Panc1 (cell line): ENCODE results near the gene NUTM2F.
"Not testable (repeated sequence)": the region's sequence is repeated elsewhere in the genome, so short reads cannot be mapped to it uniquely, and the experiment has no call there.

Experiments
- CTCF ChIP-seq: fragments of 450-650 bp; IDR thresholded peaks from 2 replicates; pipeline ENCODE4 v1.5.1; 2017; ENCODE audit warnings: mild to moderate bottlenecking
- POLR2AphosphoS5 ChIP-seq: IDR thresholded peaks from 2 replicates; pipeline ENCODE4 v1.6.1; 2012; ENCODE audit warnings: mild to moderate bottlenecking, low read depth, low read length, moderate library complexity
- SIN3A ChIP-seq: IDR thresholded peaks from 2 replicates; pipeline ENCODE4 v1.6.1; 2012; ENCODE audit warnings: low read depth, mild to moderate bottlenecking, low read length, moderate library complexity, borderline replicate concordance; ENCODE audit not compliant: insufficient read depth
- TF ChIP-seq, protein P1 (sequence below), 2 experiments: IDR thresholded peaks; 2 replicates each; pipeline ENCODE4 v1.6.1; 2011 to 2012; ENCODE audit warnings: low read depth in 2 of 2, control low read depth in 1 of 2, low read length in 1 of 2, mild to moderate bottlenecking in 1 of 2, moderate library complexity in 1 of 2; ENCODE audit not compliant: insufficient read depth in 1 of 2

DNA sequence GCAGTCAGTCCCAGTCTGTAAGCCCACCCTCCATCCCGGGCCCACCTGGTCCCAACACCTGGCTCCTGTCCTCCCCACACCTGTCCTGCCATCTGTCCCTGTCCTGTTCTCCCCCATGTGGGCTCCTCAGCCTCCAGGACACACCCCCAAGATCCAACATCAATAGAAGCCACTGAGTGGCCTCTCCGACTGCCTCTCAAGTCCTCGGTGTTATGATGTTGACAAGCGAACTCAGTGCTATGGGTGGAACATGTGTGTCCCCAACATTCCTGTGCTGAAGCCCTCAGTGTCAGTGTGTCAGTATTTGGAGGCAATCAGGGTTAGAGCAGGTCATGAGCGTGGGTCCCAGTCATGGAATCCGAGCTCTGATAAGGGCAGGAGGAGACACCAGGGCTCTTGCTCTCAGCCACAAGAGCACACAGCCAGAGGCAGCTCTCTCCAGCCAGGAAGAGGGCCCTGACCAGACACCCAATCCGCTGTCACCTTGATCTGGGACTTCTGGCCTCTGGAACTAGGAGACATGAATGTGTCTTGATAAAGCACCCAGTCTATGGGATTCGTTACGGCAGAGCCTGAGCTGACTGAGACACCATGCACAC lies 6.0 kb downstream of the NUTM2F start:
- TF ChIP-seq, protein P1, sequence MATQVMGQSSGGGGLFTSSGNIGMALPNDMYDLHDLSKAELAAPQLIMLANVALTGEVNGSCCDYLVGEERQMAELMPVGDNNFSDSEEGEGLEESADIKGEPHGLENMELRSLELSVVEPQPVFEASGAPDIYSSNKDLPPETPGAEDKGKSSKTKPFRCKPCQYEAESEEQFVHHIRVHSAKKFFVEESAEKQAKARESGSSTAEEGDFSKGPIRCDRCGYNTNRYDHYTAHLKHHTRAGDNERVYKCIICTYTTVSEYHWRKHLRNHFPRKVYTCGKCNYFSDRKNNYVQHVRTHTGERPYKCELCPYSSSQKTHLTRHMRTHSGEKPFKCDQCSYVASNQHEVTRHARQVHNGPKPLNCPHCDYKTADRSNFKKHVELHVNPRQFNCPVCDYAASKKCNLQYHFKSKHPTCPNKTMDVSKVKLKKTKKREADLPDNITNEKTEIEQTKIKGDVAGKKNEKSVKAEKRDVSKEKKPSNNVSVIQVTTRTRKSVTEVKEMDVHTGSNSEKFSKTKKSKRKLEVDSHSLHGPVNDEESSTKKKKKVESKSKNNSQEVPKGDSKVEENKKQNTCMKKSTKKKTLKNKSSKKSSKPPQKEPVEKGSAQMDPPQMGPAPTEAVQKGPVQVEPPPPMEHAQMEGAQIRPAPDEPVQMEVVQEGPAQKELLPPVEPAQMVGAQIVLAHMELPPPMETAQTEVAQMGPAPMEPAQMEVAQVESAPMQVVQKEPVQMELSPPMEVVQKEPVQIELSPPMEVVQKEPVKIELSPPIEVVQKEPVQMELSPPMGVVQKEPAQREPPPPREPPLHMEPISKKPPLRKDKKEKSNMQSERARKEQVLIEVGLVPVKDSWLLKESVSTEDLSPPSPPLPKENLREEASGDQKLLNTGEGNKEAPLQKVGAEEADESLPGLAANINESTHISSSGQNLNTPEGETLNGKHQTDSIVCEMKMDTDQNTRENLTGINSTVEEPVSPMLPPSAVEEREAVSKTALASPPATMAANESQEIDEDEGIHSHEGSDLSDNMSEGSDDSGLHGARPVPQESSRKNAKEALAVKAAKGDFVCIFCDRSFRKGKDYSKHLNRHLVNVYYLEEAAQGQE (IDR thresholded peaks at IDR 0.05; ENCODE audit: insufficient read depth in 1 of 2, low read depth in 2 of 2, low read length in 1 of 2) = not testable (repeated sequence)
- not testable (repeated sequence) for TF ChIP-seq CTCF, POLR2AphosphoS5, SIN3A
